Calu3 (cell line): ENCODE measurements around the gene TCF4. TPM values are rescaled to one million over a fixed set of nuclear protein-coding genes. Genes with fewer than 3 reads are reported as not detected.

Experiments
- BruUV-seq: library from RNA; stranded (reverse); fragments of 400-500 nt; replicated peaks from 2 replicates; lab custom pipeline; 2021; lab: Mats Ljungman, UMichigan
- CTCF ChIA-PET: fragments of 300-600 bp; sonication (Branson Sonifier 250); formaldehyde crosslinking; loops from one replicate; lab custom pipeline; 2022; ENCODE audit warnings: antibody characterized with exemption; lab: Charles Lee
- DNase-seq: peaks from one replicate; pipeline ENCODE4 v3.0.0; 2022
- H3K27ac Mint-ChIP-seq: one replicate; pipeline ENCODE4 v1.8.0; 2022; ENCODE audit warnings: mixed read lengths; ENCODE audit not compliant: unreplicated experiment
- H3K27me3 Mint-ChIP-seq: one replicate; pipeline ENCODE4 v1.8.0; 2022; ENCODE audit warnings: mixed read lengths; ENCODE audit not compliant: unreplicated experiment
- H3K36me3 Mint-ChIP-seq: one replicate; pipeline ENCODE4 v1.8.0; 2022; ENCODE audit warnings: mild to moderate bottlenecking, moderate library complexity, mixed read lengths; ENCODE audit not compliant: insufficient read depth, unreplicated experiment
- H3K4me1 Mint-ChIP-seq: one replicate; pipeline ENCODE4 v1.8.0; 2022; ENCODE audit warnings: mild to moderate bottlenecking, low read depth, mixed read lengths; ENCODE audit not compliant: unreplicated experiment
- H3K4me3 Mint-ChIP-seq: one replicate; pipeline ENCODE4 v1.8.0; 2022; ENCODE audit warnings: mild to moderate bottlenecking, low read depth, moderate library complexity, mixed read lengths; ENCODE audit not compliant: unreplicated experiment
- H3K9me3 Mint-ChIP-seq: one replicate; pipeline ENCODE4 v1.8.0; 2022; ENCODE audit warnings: low read depth, mixed read lengths; ENCODE audit not compliant: unreplicated experiment
- intact Hi-C: fragments of 100-400 bp; cut with micrococcal nuclease; formaldehyde crosslinking; loops from one replicate; pipeline ENCODE4 v1.10.0; 2022; ENCODE audit not compliant: unreplicated experiment
- total RNA-seq: library from RNA; stranded (reverse); gene quantifications from 2 replicates; pipeline ENCODE4 v1.2.3, GENCODE V29; 2022
- TF ChIP-seq, protein P1 (sequence below): fragments of 200-600 bp; IDR thresholded peaks from one replicate; pipeline ENCODE4 v1.8.0; 2022; ENCODE audit warnings: antibody characterized with exemption; ENCODE audit not compliant: unreplicated experiment

TCF4 gene
- total RNA-seq, 1 experiment from 2014 or later: 0.21 TPM

GRCh38 chr18:55623626-55624025, 35.6 kb upstream of the TCF4 start:
- H3K27ac Mint-ChIP-seq: no peak overlapping the region
- H3K27me3 Mint-ChIP-seq: no peaks in the 10 kb centered on the region
- no TSS peak for BruUV-seq
- no peak for DNase-seq
- CTCF ChIA-PET: no interaction called here
- intact Hi-C loops: no loop called here
- no peak overlapping the region for H3K4me3 Mint-ChIP-seq
- TF ChIP-seq, protein P1, sequence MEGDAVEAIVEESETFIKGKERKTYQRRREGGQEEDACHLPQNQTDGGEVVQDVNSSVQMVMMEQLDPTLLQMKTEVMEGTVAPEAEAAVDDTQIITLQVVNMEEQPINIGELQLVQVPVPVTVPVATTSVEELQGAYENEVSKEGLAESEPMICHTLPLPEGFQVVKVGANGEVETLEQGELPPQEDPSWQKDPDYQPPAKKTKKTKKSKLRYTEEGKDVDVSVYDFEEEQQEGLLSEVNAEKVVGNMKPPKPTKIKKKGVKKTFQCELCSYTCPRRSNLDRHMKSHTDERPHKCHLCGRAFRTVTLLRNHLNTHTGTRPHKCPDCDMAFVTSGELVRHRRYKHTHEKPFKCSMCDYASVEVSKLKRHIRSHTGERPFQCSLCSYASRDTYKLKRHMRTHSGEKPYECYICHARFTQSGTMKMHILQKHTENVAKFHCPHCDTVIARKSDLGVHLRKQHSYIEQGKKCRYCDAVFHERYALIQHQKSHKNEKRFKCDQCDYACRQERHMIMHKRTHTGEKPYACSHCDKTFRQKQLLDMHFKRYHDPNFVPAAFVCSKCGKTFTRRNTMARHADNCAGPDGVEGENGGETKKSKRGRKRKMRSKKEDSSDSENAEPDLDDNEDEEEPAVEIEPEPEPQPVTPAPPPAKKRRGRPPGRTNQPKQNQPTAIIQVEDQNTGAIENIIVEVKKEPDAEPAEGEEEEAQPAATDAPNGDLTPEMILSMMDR: no peak
- H3K4me1 Mint-ChIP-seq: no peaks in the 10 kb centered on the region
- peaks cover 3% of the 10 kb centered on the region for H3K9me3 Mint-ChIP-seq
- H3K36me3 Mint-ChIP-seq: no peaks in the 10 kb centered on the region

GRCh38 chr18:55610506-55610905, 22.5 kb upstream of the TCF4 start:
- Mint-ChIP-seq H3K27me3 (peaks cover 3% of the 10 kb centered on the region), H3K27ac (no peak overlapping the region), H3K36me3 (no peaks in the 10 kb centered on the region), H3K9me3 (peaks cover 6% of the 10 kb centered on the region), H3K4me3 (no peak overlapping the region), H3K4me1 (no peaks in the 10 kb centered on the region)
- BruUV-seq: no TSS peak
- TF ChIP-seq, protein P1: no peak
- intact Hi-C loops: no loop called here
- CTCF ChIA-PET: no interaction called here
- DNase-seq: no peak

DNA sequence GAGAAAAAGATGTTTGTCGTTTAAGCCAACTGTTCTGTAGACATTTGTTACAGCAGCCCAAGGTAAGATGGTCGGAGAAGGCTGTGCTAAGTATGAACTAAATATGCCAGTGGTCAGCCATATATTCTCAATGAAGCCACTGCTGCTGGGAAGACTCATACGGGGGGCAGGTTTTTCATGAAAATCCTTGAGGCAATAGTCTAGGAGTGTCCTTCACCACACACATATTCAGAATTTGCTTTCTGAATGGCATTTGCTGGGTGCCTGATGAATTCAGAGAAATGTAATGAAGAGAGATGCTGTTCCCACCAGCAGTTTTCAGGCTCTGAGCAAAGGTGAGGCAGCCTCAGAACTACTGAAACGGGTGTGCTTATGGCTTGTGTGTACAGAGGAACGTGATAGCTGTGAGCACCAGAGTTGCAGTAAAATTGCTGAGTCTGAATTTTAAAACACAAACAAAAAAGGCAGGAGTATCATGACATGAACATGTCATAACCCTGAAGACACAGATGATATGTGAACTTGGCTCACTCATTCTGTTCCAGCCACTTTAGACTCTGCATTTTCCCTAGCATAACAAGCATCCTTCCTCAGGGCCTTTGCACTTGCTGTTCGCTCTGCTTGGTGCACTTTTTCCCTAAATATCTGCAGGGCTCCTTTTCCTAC, 21.3 kb upstream of the TCF4 start:
- no peaks in the 10 kb centered on the region for H3K36me3 Mint-ChIP-seq
- no peak overlapping the region for H3K4me3 Mint-ChIP-seq
- CTCF ChIA-PET: no interaction called here
- no peak for DNase-seq
- H3K9me3 Mint-ChIP-seq: peaks cover 4% of the 10 kb centered on the region
- BruUV-seq: no TSS peak
- TF ChIP-seq, protein P1: no peak
- intact Hi-C loops: no loop called here
- H3K27ac Mint-ChIP-seq: no peak overlapping the region
- no peaks in the 10 kb centered on the region for H3K4me1 Mint-ChIP-seq
- peaks cover 15% of the 10 kb centered on the region for H3K27me3 Mint-ChIP-seq

GRCh38 chr18:55608497-55608896, 20.5 kb upstream of the TCF4 start:
- BruUV-seq: no TSS peak
- H3K9me3 Mint-ChIP-seq: peaks cover 4% of the 10 kb centered on the region
- intact Hi-C loops: no loop called here
- no peak overlapping the region for H3K4me3 Mint-ChIP-seq
- no peak for DNase-seq
- H3K4me1 Mint-ChIP-seq: no peaks in the 10 kb centered on the region
- CTCF ChIA-PET: no interaction called here
- H3K27ac Mint-ChIP-seq: no peak overlapping the region
- H3K27me3 Mint-ChIP-seq: peaks cover 23% of the 10 kb centered on the region
- H3K36me3 Mint-ChIP-seq: no peaks in the 10 kb centered on the region
- TF ChIP-seq, protein P1: no peak
